Esophagus squamous epithelium (tissue), 4 donors: Measurements from ENCODE around the gene PSMB8.

ENCODE experiments used
- CTCF ChIP-seq, 6 experiments: fragments of 450-650 bp in 4 of 6; fragments of 200-600 bp in 2 of 6; sonication (generic) in 2 of 6; IDR thresholded peaks; one replicate each; pipeline ENCODE4 v1.5.1; 2016 to 2019; ENCODE audit warnings: antibody characterized with exemption in 6 of 6, mild to moderate bottlenecking in 4 of 6, moderate library complexity in 4 of 6
- POLR2A ChIP-seq, 4 donors: fragments of 450-650 bp; IDR thresholded peaks; one replicate each; pipeline ENCODE4 v1.6.1; 2017; ENCODE audit warnings: antibody characterized with exemption in 4 of 4, mild to moderate bottlenecking in 4 of 4, moderate library complexity in 3 of 4

- TF ChIP-seq POLR2A (IDR thresholded peaks at IDR 0.05) (no peak), CTCF (IDR thresholded peaks at IDR 0.05) (no peak)
Measured at GRCh38 chr6:32829495-32829894, 14.4 kb downstream of the PSMB8 start.
